HEK293 (cell line): ENCODE results near the gene RPL19.
A peak's percentile ranks its signal among the peaks of the same experiment; 100 is the strongest.

ENCODE experiments used
- CTCF ChIA-PET: fragments of 350-600 bp; formaldehyde crosslinking; extraction: SDS; loops from one replicate; lab custom pipeline; 2021; ENCODE audit warnings: antibody characterized with exemption; lab: Yijun Ruan, JAX
- POLR2A ChIA-PET: fragments of 300-600 bp; formaldehyde crosslinking; extraction: SDS; loops from one replicate; lab custom pipeline; 2020; ENCODE audit warnings: antibody characterized with exemption, inconsistent platforms; lab: Yijun Ruan, JAX
- H3K27ac ChIP-seq: fragments of 200-500 bp; sonication (Bioruptor generic); 2 replicates; pipeline ENCODE4 v1.5.1; 2014; ENCODE audit warnings: low read depth, low read length, control low read depth, inconsistent platforms; ENCODE audit errors: extremely low read depth
- H3K36me3 ChIP-seq, 2 experiments: fragments of 200-500 bp in 1 of 2; sonication (Bioruptor generic) in 1 of 2; 1 replicate in 1 of 2; 2 replicates in 1 of 2; pipeline ENCODE4 v1.5.1; 2014 to 2017; ENCODE audit warnings: inconsistent platforms in 2 of 2, low read length in 2 of 2; ENCODE audit not compliant: control insufficient read depth in 2 of 2, insufficient read depth in 1 of 2
- H3K4me1 ChIP-seq: fragments of 200-500 bp; sonication (Bioruptor generic); 2 replicates; pipeline ENCODE4 v1.5.1; 2014; ENCODE audit warnings: mild to moderate bottlenecking, low read length, inconsistent platforms; ENCODE audit not compliant: control insufficient read depth, insufficient read depth
- H3K4me3 ChIP-seq: 2 replicates; pipeline ENCODE4 v1.5.1; 2011; ENCODE audit warnings: low read depth, mild to moderate bottlenecking, control low read depth, low read length, moderate library complexity
- H3K9me3 ChIP-seq: fragments of 200-500 bp; sonication (Bioruptor generic); 2 replicates; pipeline ENCODE4 v1.5.1; 2014; ENCODE audit warnings: low read depth, low read length, inconsistent platforms; ENCODE audit not compliant: control insufficient read depth, insufficient read depth
- MYNN ChIP-seq: fragments of 450-650 bp; formaldehyde crosslinking; IDR thresholded peaks from 2 replicates; pipeline ENCODE4 v1.5.1; 2016; ENCODE audit warnings: missing biosample characterization, missing genetic modification characterization, borderline replicate concordance
- OVOL3 ChIP-seq: fragments of 450-650 bp; formaldehyde crosslinking; IDR thresholded peaks from 2 replicates; pipeline ENCODE4 v1.5.1; 2016; ENCODE audit warnings: missing biosample characterization, missing genetic modification characterization
- ZBTB10 ChIP-seq: fragments of 450-650 bp; formaldehyde crosslinking; IDR thresholded peaks from 2 replicates; pipeline ENCODE4 v1.5.1; 2016; ENCODE audit warnings: missing biosample characterization, missing genetic modification characterization
- ZBTB20 ChIP-seq: fragments of 450-650 bp; formaldehyde crosslinking; IDR thresholded peaks from 2 replicates; pipeline ENCODE4 v1.5.1; 2016; ENCODE audit warnings: missing biosample characterization, missing genetic modification characterization
- ZFHX2 ChIP-seq: fragments of 450-650 bp; formaldehyde crosslinking; conservative IDR thresholded peaks from 2 replicates; pipeline ENCODE4 v1.5.1; 2016; ENCODE audit warnings: missing biosample characterization, missing genetic modification characterization
- ZIC2 ChIP-seq: fragments of 450-650 bp; formaldehyde crosslinking; IDR thresholded peaks from 2 replicates; pipeline ENCODE4 v1.5.1; 2016; ENCODE audit warnings: missing biosample characterization, missing genetic modification characterization
- ZNF133 ChIP-seq: fragments of 450-650 bp; formaldehyde crosslinking; IDR thresholded peaks from 2 replicates; pipeline ENCODE4 v1.5.1; 2016; ENCODE audit warnings: missing biosample characterization, missing genetic modification characterization
- ZNF16 ChIP-seq: fragments of 450-650 bp; formaldehyde crosslinking; IDR thresholded peaks from 2 replicates; pipeline ENCODE4 v1.5.1; 2016; ENCODE audit warnings: low read depth, missing biosample characterization, missing genetic modification characterization
- ZNF169 ChIP-seq: fragments of 450-650 bp; formaldehyde crosslinking; IDR thresholded peaks from 2 replicates; pipeline ENCODE4 v1.5.1; 2016; ENCODE audit warnings: missing biosample characterization, missing genetic modification characterization
- ZNF2 ChIP-seq: fragments of 450-650 bp; formaldehyde crosslinking; IDR thresholded peaks from 2 replicates; pipeline ENCODE4 v1.5.1; 2016; ENCODE audit warnings: missing biosample characterization, missing genetic modification characterization
- ZNF513 ChIP-seq: fragments of 450-650 bp; IDR thresholded peaks from 2 replicates; pipeline ENCODE4 v1.5.1; 2018; ENCODE audit warnings: missing biosample characterization, missing genetic modification characterization
- ZNF529 ChIP-seq: fragments of 450-650 bp; formaldehyde crosslinking; IDR thresholded peaks from 2 replicates; pipeline ENCODE4 v1.5.1; 2017; ENCODE audit warnings: missing genetic modification characterization, missing biosample characterization; ENCODE audit not compliant: insufficient replicate concordance
- ZNF560 ChIP-seq: fragments of 450-650 bp; formaldehyde crosslinking; IDR thresholded peaks from 2 replicates; pipeline ENCODE4 v1.5.1; 2017; ENCODE audit warnings: missing biosample characterization, missing genetic modification characterization, borderline replicate concordance
- ZNF610 ChIP-seq: fragments of 450-650 bp; formaldehyde crosslinking; IDR thresholded peaks from 2 replicates; pipeline ENCODE4 v1.5.1; 2016; ENCODE audit warnings: missing biosample characterization, missing genetic modification characterization, borderline replicate concordance
- ZNF623 ChIP-seq: fragments of 450-650 bp; formaldehyde crosslinking; IDR thresholded peaks from 2 replicates; pipeline ENCODE4 v1.5.1; 2016; ENCODE audit warnings: missing biosample characterization, missing genetic modification characterization
- ZNF792 ChIP-seq: fragments of 450-650 bp; formaldehyde crosslinking; IDR thresholded peaks from 2 replicates; pipeline ENCODE4 v1.5.1; 2016; ENCODE audit warnings: missing biosample characterization, missing genetic modification characterization
- TF ChIP-seq, protein P1 (sequence below): fragments of 450-650 bp; formaldehyde crosslinking; conservative IDR thresholded peaks from 2 replicates; pipeline ENCODE4 v1.5.1; 2016; ENCODE audit warnings: low read depth, missing biosample characterization, missing genetic modification characterization
- TF ChIP-seq, protein P2 (sequence below): fragments of 450-650 bp; formaldehyde crosslinking; IDR thresholded peaks from 2 replicates; pipeline ENCODE4 v1.5.1; 2016; ENCODE audit warnings: missing biosample characterization, missing genetic modification characterization

The RPL19 gene

GRCh38 chr17:39151150-39151942 lies 48.7 kb upstream of the RPL19 start, which contains the start of gene PLXDC1:
Gene PLXDC1, minus strand, starts transcription at chr17:39151637. Its CDS starts 200 bp downstream, at chr17:39151437.
- ChIA-PET CTCF (interaction anchor here (0.6 to 12.4 kb wide), 6 partner anchors 11 to 169 kb away, joined by 3 to 266 read pairs (median 4); no protein-coding TSS in a partner anchor), POLR2A (interaction anchor here (0.8 to 4.3 kb wide), 2 partner anchors 168 to 281 kb away, joined by 3 to 42 read pairs; partner anchors contain the start of gene LASP1)
- TF ChIP-seq OVOL3 (tag by site-specific recombination) (no peak), ZNF560 (no peak), ZNF792 (tag by site-specific recombination) (no peak), ZNF513 (tag by site-specific recombination) (no peak), ZNF623 (tag by site-specific recombination) (no peak), ZBTB10 (tag by site-specific recombination) (peak; percentile 29; the same call in 1 of the 2 replicates), ZFHX2 (no peak)
- TF ChIP-seq, protein P1, sequence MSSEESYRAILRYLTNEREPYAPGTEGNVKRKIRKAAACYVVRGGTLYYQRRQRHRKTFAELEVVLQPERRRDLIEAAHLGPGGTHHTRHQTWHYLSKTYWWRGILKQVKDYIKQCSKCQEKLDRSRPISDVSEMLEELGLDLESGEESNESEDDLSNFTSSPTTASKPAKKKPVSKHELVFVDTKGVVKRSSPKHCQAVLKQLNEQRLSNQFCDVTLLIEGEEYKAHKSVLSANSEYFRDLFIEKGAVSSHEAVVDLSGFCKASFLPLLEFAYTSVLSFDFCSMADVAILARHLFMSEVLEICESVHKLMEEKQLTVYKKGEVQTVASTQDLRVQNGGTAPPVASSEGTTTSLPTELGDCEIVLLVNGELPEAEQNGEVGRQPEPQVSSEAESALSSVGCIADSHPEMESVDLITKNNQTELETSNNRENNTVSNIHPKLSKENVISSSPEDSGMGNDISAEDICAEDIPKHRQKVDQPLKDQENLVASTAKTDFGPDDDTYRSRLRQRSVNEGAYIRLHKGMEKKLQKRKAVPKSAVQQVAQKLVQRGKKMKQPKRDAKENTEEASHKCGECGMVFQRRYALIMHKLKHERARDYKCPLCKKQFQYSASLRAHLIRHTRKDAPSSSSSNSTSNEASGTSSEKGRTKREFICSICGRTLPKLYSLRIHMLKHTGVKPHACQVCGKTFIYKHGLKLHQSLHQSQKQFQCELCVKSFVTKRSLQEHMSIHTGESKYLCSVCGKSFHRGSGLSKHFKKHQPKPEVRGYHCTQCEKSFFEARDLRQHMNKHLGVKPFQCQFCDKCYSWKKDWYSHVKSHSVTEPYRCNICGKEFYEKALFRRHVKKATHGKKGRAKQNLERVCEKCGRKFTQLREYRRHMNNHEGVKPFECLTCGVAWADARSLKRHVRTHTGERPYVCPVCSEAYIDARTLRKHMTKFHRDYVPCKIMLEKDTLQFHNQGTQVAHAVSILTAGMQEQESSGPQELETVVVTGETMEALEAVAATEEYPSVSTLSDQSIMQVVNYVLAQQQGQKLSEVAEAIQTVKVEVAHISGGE (tag by site-specific recombination), result no peak
- Histone ChIP-seq H3K27ac (peak within 1 kb of the TSS; percentile 57), H3K9me3 (no peaks in the 10 kb centered on the region), H3K36me3 (no peaks in the 10 kb centered on the region), H3K4me3 (no peak within 1 kb of the TSS), H3K4me1 (peaks cover 3% of the 10 kb centered on the region)

- Histone ChIP-seq H3K4me1 (peaks cover 3% of the 10 kb centered on the region), H3K36me3 (no peaks in the 10 kb centered on the region), H3K4me3 (peak overlapping the region; percentile 62), H3K27ac (peak overlapping the region; percentile 57), H3K9me3 (no peaks in the 10 kb centered on the region)
- CTCF ChIA-PET, result interaction anchor here (0.6 to 12.4 kb wide), 45 partner anchors 9 to 472 kb away, joined by 3 to 266 read pairs (median 5); partner anchors contain the start of genes ARL5C, LASP1, PIP4K2B and RPL19
- POLR2A ChIA-PET, result interaction anchor here (0.7 to 4.3 kb wide), 14 partner anchors 12 to 447 kb away, joined by 3 to 42 read pairs (median 5); partner anchors contain the start of genes LASP1, MLLT6, RPL19 and RPL23
- no peak for TF ChIP-seq ZBTB20 (tag by site-specific recombination)
- TF ChIP-seq, protein P1 (tag by site-specific recombination), result 0 out of 2 replicates have a peak, but pooled peaks have one; percentile 4
- TF ChIP-seq, protein P2, sequence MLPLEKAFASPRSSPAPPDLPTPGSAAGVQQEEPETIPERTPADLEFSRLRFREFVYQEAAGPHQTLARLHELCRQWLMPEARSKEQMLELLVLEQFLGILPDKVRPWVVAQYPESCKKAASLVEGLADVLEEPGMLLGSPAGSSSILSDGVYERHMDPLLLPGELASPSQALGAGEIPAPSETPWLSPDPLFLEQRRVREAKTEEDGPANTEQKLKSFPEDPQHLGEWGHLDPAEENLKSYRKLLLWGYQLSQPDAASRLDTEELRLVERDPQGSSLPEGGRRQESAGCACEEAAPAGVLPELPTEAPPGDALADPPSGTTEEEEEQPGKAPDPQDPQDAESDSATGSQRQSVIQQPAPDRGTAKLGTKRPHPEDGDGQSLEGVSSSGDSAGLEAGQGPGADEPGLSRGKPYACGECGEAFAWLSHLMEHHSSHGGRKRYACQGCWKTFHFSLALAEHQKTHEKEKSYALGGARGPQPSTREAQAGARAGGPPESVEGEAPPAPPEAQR (tag by site-specific recombination), result no peak
- TF ChIP-seq ZIC2 (tag by site-specific recombination), result no peak
- no peak for TF ChIP-seq ZNF133 (tag by site-specific recombination)
- no peak for TF ChIP-seq ZNF610 (tag by site-specific recombination)
- no peak for TF ChIP-seq ZNF529 (tag by site-specific recombination)
- TF ChIP-seq ZNF2 (tag by site-specific recombination), result no peak
- TF ChIP-seq ZNF16, result no peak
- TF ChIP-seq ZNF169 (tag by site-specific recombination), result no peak
- no peak for TF ChIP-seq MYNN (tag by site-specific recombination)
Measured at GRCh38 chr17:39151943-39152818, 47.9 kb upstream of the RPL19 start.
